Middle frontal gyrus (tissue), 1 donor: ENCODE data around the gene MTO1.
"Not testable (repeated sequence)": the region's sequence is repeated elsewhere in the genome, so short reads cannot be mapped to it uniquely, and the experiment has no call there.

Experiments
- DNase-seq: peaks from one replicate; pipeline ENCODE4 v3.0.0-alpha.2; 2015; ENCODE audit warnings: low spot score; ENCODE audit errors: extremely low spot score

MTO1 gene, protein sequence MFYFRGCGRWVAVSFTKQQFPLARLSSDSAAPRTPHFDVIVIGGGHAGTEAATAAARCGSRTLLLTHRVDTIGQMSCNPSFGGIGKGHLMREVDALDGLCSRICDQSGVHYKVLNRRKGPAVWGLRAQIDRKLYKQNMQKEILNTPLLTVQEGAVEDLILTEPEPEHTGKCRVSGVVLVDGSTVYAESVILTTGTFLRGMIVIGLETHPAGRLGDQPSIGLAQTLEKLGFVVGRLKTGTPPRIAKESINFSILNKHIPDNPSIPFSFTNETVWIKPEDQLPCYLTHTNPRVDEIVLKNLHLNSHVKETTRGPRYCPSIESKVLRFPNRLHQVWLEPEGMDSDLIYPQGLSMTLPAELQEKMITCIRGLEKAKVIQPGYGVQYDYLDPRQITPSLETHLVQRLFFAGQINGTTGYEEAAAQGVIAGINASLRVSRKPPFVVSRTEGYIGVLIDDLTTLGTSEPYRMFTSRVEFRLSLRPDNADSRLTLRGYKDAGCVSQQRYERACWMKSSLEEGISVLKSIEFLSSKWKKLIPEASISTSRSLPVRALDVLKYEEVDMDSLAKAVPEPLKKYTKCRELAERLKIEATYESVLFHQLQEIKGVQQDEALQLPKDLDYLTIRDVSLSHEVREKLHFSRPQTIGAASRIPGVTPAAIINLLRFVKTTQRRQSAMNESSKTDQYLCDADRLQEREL

DNA sequence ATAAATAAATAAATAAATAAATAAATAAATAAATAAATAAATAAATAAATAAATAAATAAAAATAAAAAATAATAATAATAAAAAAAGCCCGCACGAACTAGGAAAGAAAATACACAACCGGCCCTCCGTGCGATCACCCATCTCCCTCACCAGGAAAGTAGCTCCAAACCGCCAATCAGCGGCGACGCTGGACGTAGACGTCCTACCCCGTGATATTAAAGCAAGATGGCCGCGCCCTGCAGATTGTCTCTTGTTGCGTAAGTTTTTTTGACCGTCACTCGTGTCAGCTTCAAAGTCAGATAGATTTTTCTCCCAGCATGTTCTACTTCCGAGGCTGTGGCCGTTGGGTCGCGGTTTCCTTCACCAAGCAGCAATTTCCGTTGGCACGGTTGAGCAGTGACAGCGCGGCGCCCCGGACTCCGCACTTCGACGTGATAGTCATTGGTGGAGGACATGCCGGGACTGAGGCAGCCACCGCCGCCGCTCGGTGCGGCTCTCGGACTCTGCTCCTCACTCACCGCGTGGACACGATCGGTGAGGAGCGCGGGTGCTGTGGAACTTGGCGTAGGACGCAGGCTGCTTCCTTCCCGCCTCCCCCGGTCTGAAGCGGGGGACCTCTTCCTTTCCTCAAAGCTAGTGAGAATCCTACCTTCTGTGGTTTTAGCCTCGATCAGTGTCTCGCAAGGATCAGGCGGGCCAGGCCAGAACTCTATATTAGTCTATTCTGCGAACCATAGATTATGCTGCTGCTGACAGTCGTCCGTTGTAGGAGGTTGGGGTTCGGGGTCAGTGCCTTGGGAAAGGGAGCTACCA lies at the start of gene MTO1:
TSS of gene MTO1 (plus strand) at position 201 of the 814 bp plus-strand sequence. CDS start at position 319, 118 bp downstream.
- peak; percentile 91 for DNase-seq

DNA sequence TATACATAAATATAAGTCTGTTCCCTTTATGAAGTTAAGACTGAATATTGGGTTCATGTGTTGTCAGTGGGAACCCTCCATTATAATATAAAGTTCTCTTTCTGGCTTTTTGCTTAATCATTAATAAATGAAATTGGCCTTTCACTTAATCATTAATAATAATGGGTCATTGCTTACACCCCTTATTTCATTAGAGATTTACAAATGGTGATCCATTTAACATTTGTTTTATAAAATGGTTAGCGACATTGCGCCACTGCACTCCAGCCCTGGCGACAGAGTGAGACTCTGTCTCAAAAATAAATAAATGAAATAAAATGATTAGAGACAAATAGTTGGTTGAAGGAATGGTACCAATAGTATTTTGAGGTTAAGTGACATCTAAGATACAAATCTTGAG lies 48.4 kb upstream of the MTO1 start:
- no peak for DNase-seq

DNA sequence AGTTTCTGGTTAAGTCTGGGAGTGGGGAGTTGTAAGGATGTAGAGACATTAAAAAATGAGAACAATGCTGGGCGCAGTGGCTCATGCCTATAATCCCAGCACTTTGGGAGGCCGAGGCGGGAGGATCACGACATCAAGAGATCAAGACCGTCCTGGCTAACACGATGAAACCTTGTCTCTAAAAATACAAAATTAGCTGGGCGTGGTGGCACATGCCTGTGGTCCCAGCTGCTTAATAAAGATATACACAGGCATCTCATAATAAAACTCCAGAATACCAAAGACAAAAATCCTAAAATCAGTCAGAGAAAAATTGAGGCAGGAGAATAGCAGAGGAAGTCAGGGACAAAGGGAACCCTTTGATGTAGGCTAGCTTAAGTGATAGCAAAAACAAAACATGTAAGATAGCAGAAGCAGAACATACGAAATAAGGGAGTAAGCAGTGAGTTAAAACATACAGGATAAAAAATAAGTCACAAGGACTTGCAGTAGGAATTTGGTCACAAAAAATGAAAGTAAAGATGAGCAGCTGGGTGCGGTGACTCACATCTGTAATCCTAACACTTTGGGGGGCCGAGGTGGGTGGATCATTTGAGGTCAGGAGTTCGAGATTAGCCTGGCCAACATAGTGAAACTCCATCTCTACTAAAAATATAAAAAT lies 43.3 kb upstream of the MTO1 start:
- DNase-seq = no peak

DNA sequence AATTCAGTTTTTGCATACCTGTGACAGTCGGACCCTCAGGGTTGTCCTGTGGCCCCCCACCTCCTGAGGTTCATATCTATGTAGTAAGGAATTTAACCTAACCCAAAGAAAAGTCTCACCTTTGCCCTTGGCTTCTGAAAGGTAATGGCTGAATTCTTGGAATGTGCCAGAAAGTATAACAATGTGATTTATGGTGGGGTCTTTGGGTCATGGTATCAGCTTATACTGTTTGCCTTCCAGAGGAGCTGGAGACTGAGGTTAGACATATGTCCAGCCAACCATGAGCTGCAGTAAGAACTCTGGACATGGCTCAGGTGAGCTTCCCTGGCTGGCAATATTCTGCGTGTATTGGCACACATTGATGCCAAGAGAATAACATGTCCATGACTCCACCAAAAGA lies 40.0 kb upstream of the MTO1 start:
- no peak for DNase-seq

DNA sequence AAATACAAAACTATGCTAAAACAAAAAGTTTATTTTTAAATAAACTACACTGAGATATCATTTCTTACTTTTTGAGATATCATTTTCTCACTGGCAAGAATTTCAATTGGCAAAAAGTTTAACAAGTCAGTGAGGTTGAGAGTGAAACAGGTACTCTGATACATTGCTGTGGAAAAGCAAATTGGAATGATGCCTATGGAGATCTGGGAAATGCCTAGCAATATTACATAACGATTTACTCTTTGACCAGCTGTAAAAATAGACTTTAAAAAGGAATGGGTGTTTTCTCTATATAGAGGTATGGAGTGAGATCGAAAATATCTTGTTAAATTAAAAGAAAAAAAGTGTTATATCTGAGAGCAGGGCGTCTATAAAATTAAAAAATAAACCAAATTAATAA lies 26.3 kb upstream of the MTO1 start:
- DNase-seq = no peak

DNA sequence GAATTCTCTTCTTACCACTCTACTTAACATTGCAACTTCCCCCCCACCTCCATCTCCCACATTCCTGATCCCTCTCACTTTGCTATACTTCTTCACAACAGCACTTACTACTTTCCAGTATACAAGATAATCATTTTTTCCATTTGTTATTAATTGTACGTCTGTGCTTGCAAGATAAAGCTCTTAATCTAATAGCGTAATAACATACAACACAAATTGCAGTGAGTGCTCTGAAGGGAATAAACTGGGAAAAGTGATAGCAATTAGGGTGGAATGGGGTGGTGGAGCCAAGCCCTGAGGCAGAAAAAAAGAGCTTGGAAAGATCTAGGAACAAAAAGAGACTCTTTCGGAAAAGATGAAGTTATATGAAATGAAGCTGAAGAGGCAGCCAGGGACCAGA lies 18.0 kb upstream of the MTO1 start:
- no peak for DNase-seq

DNA sequence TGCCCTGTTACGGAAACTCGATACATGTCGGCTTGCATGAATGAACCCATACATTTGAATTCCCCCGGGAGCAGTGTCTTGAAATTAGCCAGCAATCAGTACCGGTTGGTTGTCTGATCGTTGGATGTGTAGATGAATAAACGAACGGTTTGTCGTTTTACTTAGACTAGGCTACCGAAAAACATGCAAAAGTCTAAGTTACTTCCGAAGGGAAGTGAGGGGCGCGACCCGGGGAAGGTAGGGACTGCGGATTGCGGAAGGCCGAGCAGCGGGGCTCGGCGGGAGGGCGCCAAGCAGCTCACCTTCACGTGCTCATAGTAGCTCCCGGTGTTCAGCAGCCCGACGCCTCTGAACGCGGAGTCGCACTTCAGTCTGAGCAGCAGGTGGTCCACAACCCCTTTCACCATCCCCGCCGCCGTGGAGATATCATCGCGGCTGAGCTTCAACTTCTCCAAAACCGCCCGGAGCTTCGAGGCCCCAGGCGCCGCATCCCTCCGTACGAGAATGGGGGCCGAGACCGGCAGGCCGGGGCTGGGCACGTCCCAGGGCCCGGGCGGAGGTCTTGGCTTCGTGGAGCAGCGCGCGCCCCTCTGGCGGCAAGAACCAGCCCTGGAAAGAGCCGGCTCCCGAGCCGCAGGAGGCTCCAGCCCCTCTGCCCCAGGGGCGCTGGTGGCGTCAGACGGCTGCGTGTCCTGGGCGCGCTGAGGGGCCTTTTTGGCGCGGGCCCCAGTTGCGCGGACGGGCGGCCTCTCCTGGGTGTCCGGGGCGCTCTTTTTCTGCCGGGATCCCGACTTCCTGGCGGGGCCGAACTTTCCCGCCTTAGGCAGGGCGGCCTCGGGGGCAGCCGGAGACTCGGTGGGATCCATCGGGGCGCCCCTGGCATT lies 10.1 kb upstream of the MTO1 start:
- DNase-seq = no peak

DNA sequence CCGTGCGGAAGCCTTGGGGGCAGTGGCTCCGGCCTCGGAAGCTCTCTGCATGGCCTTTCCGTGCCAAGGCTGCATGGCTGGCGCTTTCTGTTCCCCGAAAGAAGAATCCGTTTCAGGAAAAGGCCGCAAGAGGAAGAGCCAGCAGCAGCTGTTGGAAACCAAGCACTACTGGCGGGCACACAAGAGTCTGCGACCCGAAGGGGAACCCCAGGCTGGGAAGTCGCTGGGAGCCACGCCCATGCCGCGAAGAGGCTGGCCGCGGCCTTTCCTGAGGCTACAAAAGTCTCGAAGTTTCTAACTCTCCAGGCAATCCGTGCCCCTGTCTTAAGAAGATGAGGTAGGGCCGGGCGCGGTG lies 9.5 kb upstream of the MTO1 start, which contains the start of gene CGAS:
TSS of gene CGAS (minus strand) at position 191 of the 355 bp plus-strand sequence. CDS start at position 75, 116 bp downstream.
- no peak for DNase-seq

DNA sequence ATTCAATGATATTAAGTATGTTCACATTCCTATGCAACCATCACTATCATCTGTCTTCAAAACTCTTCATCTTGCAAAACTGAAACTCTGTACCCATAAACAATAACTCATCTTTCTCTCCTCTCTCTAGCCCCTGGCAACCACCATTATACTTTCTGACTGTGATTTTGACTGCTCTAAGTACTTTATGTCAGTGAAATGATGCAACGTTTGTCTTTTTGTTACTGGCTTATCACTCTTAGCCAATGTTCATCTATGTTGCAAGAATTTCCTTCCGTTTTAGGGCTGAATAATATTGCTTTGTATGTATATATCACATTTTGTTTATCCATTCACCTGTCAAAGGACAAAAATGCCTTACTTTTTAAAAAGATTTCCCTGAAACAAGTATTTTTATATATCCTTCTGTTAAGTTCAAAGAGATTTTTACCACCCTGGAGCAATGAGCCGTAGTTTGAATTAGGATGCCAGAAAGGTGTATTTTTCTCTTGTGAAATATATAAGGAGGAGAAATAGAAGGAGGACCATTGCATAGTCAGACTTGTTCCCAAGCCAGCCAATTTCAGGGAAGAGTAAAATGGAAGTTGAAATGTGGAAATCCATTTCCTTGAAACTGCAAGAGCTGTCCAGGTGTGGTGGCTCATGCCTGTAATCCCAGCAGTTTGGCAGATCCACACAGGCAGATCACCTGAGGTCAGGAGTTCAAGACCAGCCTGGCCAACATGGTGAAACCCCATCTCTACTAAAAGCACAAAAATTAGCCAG lies 5.5 kb upstream of the MTO1 start:
- DNase-seq = no peak

DNA sequence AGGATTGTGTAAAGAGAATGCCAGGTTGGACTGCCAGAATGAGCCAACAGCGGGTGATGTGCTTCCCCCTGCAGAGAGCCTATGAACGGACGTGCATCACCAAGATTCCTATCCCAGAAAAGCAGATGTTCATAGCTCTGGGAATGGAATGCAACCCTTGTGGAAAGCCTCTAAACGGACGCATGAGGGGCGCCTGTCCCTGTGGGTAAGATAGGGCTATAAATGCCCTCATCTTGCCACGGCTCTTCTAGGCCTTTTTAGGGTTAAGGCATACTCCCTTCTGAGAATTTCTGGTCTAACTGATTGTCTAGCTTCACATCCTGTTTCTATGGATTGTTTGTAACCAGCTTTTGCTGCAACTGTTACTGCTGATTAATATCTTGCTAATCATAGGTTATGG lies 2.1 kb upstream of the MTO1 start:
- not testable (repeated sequence) for DNase-seq

DNA sequence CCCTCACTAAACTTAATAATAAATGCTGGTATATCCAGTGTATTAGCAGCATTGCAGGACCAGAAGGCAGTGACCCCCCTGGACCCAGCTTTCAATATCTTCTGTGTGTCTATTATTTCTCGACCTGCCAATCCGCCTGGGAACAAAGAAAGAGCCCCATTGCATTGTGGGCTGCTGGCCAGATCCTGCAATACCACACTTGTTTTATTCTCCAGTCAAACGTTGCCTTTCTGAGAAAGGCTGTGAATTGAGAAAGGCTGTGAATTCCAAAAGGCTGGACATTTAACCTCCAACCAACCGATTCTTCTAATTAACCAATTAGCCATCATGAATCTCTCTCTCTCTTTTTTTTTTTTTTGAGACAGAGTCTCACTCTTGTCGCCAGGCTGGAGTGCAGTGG lies 1.5 kb upstream of the MTO1 start:
- DNase-seq = no peak

DNA sequence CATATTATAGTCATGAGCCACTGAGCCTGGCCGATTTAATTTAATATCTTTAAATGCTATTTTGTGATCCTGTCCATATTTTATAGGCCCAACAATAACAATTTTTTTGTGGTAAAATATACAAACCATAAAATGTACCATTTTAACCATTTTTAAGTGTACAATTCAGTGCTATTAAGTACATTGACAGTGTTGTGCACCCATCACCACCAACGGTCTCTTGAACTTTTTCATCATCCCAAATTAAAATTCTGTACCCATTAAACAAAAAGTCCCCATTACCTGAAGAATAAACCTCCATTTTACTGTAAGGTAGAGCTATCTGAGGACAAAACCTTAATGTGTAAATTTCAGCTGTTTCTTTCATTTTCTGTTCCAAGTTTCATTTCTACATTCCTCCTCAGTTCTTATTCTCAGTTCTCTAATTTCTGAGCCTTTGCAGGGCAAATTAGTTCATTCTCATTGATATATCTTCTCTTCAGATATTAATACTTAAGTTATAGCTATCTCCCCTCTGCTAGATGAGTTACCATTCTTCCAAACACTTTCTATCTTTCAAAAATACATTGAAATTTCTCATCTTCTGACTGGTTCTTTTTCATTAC lies 10.3 kb downstream of the MTO1 start:
- no peak for DNase-seq

DNA sequence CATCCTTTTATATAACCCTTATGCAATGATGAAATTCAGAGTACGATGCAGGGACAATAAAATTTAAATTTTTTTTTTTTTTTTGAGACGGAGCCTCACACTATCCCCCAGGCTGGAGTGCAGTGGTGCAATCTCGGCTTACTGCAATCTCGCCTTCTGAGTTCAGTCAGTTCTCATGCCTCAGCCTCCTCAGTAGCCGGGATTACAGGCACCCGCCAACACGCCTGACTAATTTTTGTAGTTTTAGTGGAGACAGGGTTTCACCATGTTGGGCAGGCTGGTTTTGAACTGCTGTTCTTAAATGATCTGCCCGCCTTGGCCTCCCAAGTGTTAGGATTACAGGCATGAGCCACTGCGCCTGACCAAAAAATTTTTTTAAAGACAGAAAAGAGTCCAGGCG lies 15.2 kb downstream of the MTO1 start:
- DNase-seq = no peak

DNA sequence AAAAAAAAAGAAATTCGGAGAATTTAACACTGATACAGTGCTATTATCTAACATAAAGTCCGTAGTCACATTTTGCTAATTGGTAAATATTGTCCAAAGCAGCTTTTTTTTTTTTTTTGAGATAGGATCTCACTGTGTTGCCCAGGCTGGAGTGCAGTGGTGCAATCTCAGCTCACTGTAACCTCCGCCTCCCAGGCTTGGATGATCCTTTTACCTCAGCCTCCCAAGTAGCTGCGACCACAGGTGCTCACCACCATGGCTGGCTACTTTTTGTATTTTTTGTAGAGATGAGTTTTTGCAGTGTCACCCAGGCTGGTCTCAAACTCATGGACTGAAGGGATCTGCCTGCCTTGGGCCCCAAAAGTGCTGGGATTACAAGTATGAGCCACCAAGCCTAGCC lies 15.9 kb downstream of the MTO1 start:
- DNase-seq = no peak

DNA sequence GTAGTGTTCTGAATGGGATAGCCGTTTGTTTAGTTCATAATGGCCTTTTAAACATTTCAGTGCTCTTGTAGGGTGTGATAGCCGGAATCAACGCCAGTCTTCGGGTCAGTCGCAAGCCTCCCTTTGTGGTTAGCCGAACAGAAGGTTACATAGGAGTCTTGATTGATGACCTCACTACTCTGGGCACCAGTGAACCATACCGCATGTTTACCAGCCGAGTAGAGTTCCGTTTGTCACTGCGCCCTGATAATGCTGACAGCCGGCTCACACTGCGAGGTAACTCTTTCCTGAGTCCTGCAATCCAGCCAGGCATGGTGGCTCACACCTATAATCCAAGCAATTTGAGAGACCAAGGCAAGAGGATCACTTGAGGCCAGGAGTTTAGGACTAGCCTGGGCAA lies 20.4 kb downstream of the MTO1 start:
- DNase-seq = no peak

DNA sequence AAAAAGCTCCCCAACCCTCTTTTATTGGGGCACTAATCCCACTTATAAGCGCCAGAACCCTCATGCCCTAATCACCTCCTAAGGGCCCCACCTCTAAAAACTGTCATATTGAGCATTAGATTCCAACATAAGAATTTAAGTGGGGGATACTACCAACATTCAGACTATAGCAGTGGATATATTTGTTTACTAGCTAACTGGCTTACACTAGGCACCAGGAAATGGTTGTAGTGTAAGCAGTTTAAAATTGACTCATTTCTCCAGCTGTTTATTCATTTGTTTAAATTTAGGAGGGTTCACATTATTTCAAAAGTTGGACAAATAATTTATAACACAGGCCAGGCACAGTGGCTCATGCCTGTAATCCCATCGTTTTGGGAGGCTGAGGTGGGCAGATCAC lies 22.9 kb downstream of the MTO1 start:
- DNase-seq = no peak

DNA sequence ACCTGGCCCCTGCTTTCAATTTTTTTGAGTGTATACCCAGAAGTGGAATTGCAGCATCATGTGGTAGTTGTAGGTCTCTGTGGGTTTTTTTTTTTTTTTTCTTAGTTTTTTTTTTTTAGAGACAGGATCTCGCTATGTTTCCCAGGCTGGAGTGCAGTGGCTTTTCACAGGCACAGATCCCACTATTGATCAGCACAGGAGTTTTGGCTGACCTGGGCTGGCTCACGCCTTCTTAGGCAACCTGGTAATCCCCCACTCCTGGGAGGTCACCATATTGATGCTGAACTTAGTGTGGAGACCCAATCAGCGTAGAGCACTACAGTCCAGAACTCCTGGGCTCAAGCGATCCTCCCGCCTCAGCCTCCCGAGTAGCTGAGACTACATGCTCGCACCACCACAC lies 25.9 kb downstream of the MTO1 start:
- no peak for DNase-seq

DNA sequence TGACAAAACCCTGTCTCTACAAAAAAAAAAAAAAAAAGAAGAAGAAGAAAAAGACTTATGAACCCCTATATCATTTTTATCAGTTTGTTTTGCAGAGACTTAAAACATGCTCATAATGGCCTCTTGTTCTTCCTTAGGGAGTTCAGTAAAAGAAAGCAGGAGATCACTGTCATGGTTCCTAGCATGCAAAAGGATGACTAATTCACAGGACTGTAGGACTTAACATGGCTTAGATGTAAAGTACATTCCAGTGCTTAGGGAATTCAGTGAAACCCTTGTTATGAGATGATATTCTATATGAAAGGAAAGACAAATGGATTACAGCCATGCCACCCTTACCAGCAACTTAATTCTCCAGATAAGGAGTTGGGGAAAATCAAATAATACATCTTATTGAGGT lies 29.8 kb downstream of the MTO1 start:
- DNase-seq = no peak

DNA sequence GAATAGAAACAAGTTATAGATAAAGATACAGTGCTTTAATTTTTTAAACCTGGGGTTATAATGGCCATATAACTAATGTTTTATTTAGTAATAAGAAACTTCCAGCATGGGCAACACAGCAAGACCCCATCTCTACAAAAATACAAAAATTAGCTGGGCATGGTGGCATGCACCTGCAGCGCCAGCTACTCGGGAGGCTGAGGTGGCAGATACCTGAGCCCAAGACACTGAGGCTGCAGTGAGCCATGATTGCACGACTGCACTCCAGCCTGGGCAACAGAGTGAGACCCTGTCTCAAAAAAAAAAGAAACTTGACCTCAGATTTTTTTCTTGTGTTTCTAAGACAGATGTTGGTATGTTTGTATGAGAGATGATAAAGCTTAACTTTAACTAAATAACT lies 36.4 kb downstream of the MTO1 start:
- DNase-seq = no peak
